ENCODE measurements around the gene BTN3A1.

DNA sequence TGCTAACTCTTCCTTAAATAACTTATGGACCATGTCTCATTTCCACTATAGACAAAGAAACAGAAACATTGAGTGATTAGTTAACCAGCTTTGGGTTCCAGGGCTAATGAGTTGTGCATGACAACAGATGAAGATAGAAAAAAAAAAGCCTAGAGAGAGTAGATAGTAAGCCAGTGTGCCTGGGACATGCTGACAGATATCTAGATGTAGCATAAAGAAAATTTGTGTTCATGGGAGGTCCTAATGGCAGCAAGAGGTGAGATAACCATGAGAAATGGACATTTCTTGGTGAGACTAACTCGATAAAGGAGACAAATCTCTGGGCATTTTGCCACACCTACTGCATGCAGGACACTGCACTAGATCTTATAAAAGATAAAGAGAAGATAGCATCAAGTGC, 35.5 kb downstream of the BTN3A1 start:
- TF ChIP-seq, protein P1, sequence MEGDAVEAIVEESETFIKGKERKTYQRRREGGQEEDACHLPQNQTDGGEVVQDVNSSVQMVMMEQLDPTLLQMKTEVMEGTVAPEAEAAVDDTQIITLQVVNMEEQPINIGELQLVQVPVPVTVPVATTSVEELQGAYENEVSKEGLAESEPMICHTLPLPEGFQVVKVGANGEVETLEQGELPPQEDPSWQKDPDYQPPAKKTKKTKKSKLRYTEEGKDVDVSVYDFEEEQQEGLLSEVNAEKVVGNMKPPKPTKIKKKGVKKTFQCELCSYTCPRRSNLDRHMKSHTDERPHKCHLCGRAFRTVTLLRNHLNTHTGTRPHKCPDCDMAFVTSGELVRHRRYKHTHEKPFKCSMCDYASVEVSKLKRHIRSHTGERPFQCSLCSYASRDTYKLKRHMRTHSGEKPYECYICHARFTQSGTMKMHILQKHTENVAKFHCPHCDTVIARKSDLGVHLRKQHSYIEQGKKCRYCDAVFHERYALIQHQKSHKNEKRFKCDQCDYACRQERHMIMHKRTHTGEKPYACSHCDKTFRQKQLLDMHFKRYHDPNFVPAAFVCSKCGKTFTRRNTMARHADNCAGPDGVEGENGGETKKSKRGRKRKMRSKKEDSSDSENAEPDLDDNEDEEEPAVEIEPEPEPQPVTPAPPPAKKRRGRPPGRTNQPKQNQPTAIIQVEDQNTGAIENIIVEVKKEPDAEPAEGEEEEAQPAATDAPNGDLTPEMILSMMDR (IDR thresholded peaks at IDR 0.05), result no peak
- TF ChIP-seq POLR2A (IDR thresholded peaks at IDR 0.05) (no peak), POLR2AphosphoS5 (IDR thresholded peaks at IDR 0.05) (no peak)

Data from sigmoid colon (tissue), 4 donors.